ENCODE data around the gene SUMO4. TPM values are rescaled to one million over a fixed set of nuclear protein-coding genes. Genes with fewer than 3 reads are reported as not detected.

The SUMO4 gene
- total RNA-seq, 2 donors from 2014 or later: 1.3 to 1.9 TPM

DNA sequence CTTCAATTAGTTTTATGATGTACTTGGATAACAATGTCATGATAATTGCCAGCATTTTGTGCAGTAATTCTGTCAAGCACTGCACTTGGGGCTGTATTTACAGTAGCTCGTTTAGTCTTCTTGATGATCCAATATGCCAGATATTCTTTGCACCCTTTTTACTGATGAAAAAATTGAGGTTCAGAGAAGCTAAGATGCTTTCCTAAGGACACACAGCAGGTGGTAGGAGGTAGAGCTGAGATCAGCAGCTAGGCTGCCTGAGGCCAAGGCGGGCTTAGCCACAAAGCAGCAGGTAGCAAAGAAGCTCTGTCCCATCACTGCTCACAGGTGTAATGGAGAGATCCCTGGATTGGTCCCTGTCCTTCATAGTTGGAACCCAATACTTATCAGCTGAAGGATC lies 33.3 kb downstream of the SUMO4 start:
- Mint-ChIP-seq H3K4me1 (no peaks in the 10 kb centered on the region), H3K27me3 (ENCODE audit: insufficient read depth) (no peaks in the 10 kb centered on the region), H3K27ac (no peak overlapping the region), H3K36me3 (ENCODE audit: low read depth) (no peaks in the 10 kb centered on the region), H3K9me3 (no peaks in the 10 kb centered on the region), H3K4me3 (no peak overlapping the region)
- H3K36me3 ChIP-seq (ENCODE audit: control insufficient read depth, insufficient read depth, low read length): no peaks in the 10 kb centered on the region
- H3K4me3 ChIP-seq (ENCODE audit: low read length): no peak overlapping the region
- TF ChIP-seq, protein P1, sequence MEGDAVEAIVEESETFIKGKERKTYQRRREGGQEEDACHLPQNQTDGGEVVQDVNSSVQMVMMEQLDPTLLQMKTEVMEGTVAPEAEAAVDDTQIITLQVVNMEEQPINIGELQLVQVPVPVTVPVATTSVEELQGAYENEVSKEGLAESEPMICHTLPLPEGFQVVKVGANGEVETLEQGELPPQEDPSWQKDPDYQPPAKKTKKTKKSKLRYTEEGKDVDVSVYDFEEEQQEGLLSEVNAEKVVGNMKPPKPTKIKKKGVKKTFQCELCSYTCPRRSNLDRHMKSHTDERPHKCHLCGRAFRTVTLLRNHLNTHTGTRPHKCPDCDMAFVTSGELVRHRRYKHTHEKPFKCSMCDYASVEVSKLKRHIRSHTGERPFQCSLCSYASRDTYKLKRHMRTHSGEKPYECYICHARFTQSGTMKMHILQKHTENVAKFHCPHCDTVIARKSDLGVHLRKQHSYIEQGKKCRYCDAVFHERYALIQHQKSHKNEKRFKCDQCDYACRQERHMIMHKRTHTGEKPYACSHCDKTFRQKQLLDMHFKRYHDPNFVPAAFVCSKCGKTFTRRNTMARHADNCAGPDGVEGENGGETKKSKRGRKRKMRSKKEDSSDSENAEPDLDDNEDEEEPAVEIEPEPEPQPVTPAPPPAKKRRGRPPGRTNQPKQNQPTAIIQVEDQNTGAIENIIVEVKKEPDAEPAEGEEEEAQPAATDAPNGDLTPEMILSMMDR (conservative IDR thresholded peaks at IDR 0.05): no peak
- no peaks in the 10 kb centered on the region for H3K4me1 ChIP-seq (ENCODE audit: control insufficient read depth, insufficient read depth, low read length)
- no peak overlapping the region for H3K9ac ChIP-seq (ENCODE audit: extremely low read depth, low read length, poor library complexity, severe bottlenecking)
- 65 to 89% methylated on average over 2 of the region's 2 CpGs for WGBS, 2 experiments (ENCODE audit: insufficient coverage in 1 of 2, insufficient read length in 1 of 2)
- no peak for DNase-seq
- H3K27ac ChIP-seq (ENCODE audit: low read depth, low read length): no peak overlapping the region
- H3K27me3 ChIP-seq (ENCODE audit: control insufficient read depth, insufficient read depth, low read length, poor library complexity, severe bottlenecking): no peaks in the 10 kb centered on the region
- H3K9me3 ChIP-seq (ENCODE audit: control insufficient read depth, low read length): no peaks in the 10 kb centered on the region

DNA sequence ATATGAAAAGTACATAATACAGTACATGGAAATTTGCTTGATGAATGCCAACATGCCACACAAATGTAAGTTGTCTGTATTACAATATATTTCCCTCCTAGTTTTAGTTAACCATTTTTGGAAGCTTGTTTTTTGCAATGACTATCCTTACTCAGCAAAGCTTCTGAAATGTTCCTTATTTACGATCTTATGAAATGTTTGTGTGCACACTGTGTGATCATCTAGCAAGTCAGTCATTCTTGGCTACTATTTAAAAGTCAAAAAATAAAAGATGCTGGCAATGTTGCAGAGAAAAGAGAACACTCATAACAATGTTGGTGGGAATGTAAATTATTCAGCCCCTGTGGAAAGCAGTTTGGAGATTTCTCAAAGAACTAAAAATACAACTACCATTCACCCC lies 33.8 kb downstream of the SUMO4 start:
- H3K4me1 Mint-ChIP-seq: no peaks in the 10 kb centered on the region
- H3K36me3 ChIP-seq (ENCODE audit: control insufficient read depth, insufficient read depth, low read length): no peaks in the 10 kb centered on the region
- no peaks in the 10 kb centered on the region for H3K9me3 Mint-ChIP-seq
- no peaks in the 10 kb centered on the region for H3K4me1 ChIP-seq (ENCODE audit: control insufficient read depth, insufficient read depth, low read length)
- H3K36me3 Mint-ChIP-seq (ENCODE audit: low read depth): no peaks in the 10 kb centered on the region
- no peaks in the 10 kb centered on the region for H3K27me3 ChIP-seq (ENCODE audit: control insufficient read depth, insufficient read depth, low read length, poor library complexity, severe bottlenecking)
- no peak overlapping the region for H3K4me3 ChIP-seq (ENCODE audit: low read length)
- no peak for DNase-seq
- H3K9ac ChIP-seq (ENCODE audit: extremely low read depth, low read length, poor library complexity, severe bottlenecking): no peak overlapping the region
- 90 to 100% methylated on average over 1 of the region's 1 CpG for WGBS, 2 experiments (ENCODE audit: insufficient coverage in 1 of 2, insufficient read length in 1 of 2)
- no peaks in the 10 kb centered on the region for H3K9me3 ChIP-seq (ENCODE audit: control insufficient read depth, low read length)
- H3K27ac Mint-ChIP-seq: no peak overlapping the region
- no peaks in the 10 kb centered on the region for H3K27me3 Mint-ChIP-seq (ENCODE audit: insufficient read depth)
- TF ChIP-seq, protein P1 (conservative IDR thresholded peaks at IDR 0.05): no peak
- no peak overlapping the region for H3K4me3 Mint-ChIP-seq
- H3K27ac ChIP-seq (ENCODE audit: low read depth, low read length): no peak overlapping the region

DNA sequence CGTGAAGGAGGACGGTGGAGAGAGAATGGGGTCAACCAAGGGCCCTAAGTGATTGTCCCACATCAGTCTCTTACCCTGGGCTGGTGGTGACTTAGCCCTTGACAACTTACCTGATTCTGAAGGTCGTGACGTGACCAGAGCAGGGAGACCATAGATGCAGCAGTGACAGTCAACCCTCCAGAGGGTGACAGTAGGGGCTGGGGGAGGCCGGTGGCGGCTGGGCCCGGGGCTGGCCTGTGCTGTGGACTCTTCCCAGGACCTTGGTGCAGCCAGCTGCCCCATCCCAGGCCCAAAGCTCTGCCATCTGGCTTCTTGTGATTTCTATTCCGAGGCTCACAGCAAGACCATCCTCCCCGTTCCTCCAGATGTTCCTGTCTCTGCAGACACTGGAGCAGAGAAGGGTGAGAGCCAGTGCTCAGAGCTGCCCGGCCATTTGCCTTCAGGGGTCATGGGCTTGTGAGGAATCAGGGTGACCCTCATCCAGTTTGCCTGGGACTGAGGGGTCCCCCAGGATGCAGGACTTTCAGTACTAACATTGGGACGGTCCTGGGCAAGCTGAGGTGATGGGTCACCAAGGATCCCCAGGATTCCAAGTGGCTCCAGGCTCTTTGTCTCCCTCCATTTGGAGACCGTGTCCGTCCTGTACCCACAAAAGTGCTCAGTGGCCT lies 36.0 kb downstream of the SUMO4 start:
- Histone ChIP-seq H3K27ac (ENCODE audit: low read depth, low read length) (no peak overlapping the region), H3K4me1 (ENCODE audit: control insufficient read depth, insufficient read depth, low read length) (no peaks in the 10 kb centered on the region), H3K9me3 (ENCODE audit: control insufficient read depth, low read length) (no peaks in the 10 kb centered on the region), H3K27me3 (ENCODE audit: control insufficient read depth, insufficient read depth, low read length, poor library complexity, severe bottlenecking) (no peaks in the 10 kb centered on the region), H3K36me3 (ENCODE audit: control insufficient read depth, insufficient read depth, low read length) (no peaks in the 10 kb centered on the region), H3K4me3 (ENCODE audit: low read length) (no peak overlapping the region), H3K9ac (ENCODE audit: extremely low read depth, low read length, poor library complexity, severe bottlenecking) (no peak overlapping the region)
- H3K36me3 Mint-ChIP-seq (ENCODE audit: low read depth): no peaks in the 10 kb centered on the region
- no peak for DNase-seq
- no peak overlapping the region for H3K4me3 Mint-ChIP-seq
- no peaks in the 10 kb centered on the region for H3K9me3 Mint-ChIP-seq
- H3K27ac Mint-ChIP-seq: no peak overlapping the region
- H3K27me3 Mint-ChIP-seq (ENCODE audit: insufficient read depth): no peaks in the 10 kb centered on the region
- peaks cover under 1% of the 10 kb centered on the region for H3K4me1 Mint-ChIP-seq
- TF ChIP-seq, protein P1 (conservative IDR thresholded peaks at IDR 0.05): no peak
- 93 to 94% methylated on average over 5 to 13 of the region's 13 CpGs for WGBS, 2 experiments (ENCODE audit: insufficient coverage in 1 of 2, insufficient read length in 1 of 2)

Data from endodermal cell (in vitro differentiated cells).